Activated T-helper 1 cell treated with anti-CD3 and anti-CD28 coated beads, Interleukin-12 subunit alpha, Interleukin-12 subunit beta, Interleukin-2, Interleukin-4 antibody, amounts not matched to agents 30 ng/mL and 10 ng/mL and 1 ng/mL, durations not matched to agents 14 hours and 24 hours and 36 hours (primary cell): Measurements from ENCODE around the gene CD47. TPM values are rescaled to one million over a fixed set of nuclear protein-coding genes. Genes with fewer than 3 reads are reported as not detected.

Experiments
- DNase-seq: peaks from one replicate; pipeline ENCODE4 v3.0.0; 2021; ENCODE audit warnings: low spot score
- H3K27ac Mint-ChIP-seq: one replicate; pipeline ENCODE4 v1.8.0; 2021; ENCODE audit warnings: mild to moderate bottlenecking, mixed read lengths
- H3K27me3 Mint-ChIP-seq: one replicate; pipeline ENCODE4 v1.8.0; 2022; ENCODE audit warnings: mild to moderate bottlenecking, moderate library complexity, mixed read lengths; ENCODE audit not compliant: insufficient read depth
- H3K36me3 Mint-ChIP-seq: one replicate; pipeline ENCODE4 v1.8.0; 2021; ENCODE audit warnings: low read depth, mixed read lengths
- H3K4me1 Mint-ChIP-seq: one replicate; pipeline ENCODE4 v1.8.0; 2021; ENCODE audit warnings: low read depth, mixed read lengths
- H3K4me3 Mint-ChIP-seq: one replicate; pipeline ENCODE4 v1.8.0; 2021; ENCODE audit warnings: mild to moderate bottlenecking, moderate library complexity, mixed read lengths
- H3K9me3 Mint-ChIP-seq: one replicate; pipeline ENCODE4 v1.8.0; 2021; ENCODE audit warnings: mixed read lengths
- intact Hi-C: fragments of 100-400 bp; cut with micrococcal nuclease; formaldehyde crosslinking; loops from one replicate; pipeline ENCODE4 v1.15.1; 2024
- total RNA-seq: library from RNA; stranded (reverse); gene quantifications from 2 replicates; pipeline ENCODE4 v1.2.3, GENCODE V29; 2022

The CD47 gene
- total RNA-seq, 1 donor from 2014 or later: 98.3 TPM

- no peaks in the 10 kb centered on the region for H3K36me3 Mint-ChIP-seq
- intact Hi-C loops: no loop called here
- no peak for DNase-seq
- H3K27ac Mint-ChIP-seq: no peak overlapping the region
- H3K27me3 Mint-ChIP-seq: peaks cover 10% of the 10 kb centered on the region
- H3K9me3 Mint-ChIP-seq: no peaks in the 10 kb centered on the region
- H3K4me1 Mint-ChIP-seq: no peaks in the 10 kb centered on the region
- H3K4me3 Mint-ChIP-seq: no peak overlapping the region
These were observed 81.7 kb downstream of the CD47 start for GRCh38 chr3:108008931-108009639.

GRCh38 chr3:108008106-108008505, 82.7 kb downstream of the CD47 start:
- H3K27ac Mint-ChIP-seq: no peak overlapping the region
- H3K4me1 Mint-ChIP-seq: no peaks in the 10 kb centered on the region
- H3K4me3 Mint-ChIP-seq: no peak overlapping the region
- intact Hi-C loops: no loop called here
- no peaks in the 10 kb centered on the region for H3K9me3 Mint-ChIP-seq
- peaks cover 13% of the 10 kb centered on the region for H3K27me3 Mint-ChIP-seq
- no peaks in the 10 kb centered on the region for H3K36me3 Mint-ChIP-seq
- no peak for DNase-seq

GRCh38 chr3:108006881-108007331, 83.9 kb downstream of the CD47 start:
- Mint-ChIP-seq H3K27ac (no peak overlapping the region), H3K27me3 (peaks cover 16% of the 10 kb centered on the region), H3K4me1 (no peaks in the 10 kb centered on the region), H3K36me3 (no peaks in the 10 kb centered on the region), H3K9me3 (no peaks in the 10 kb centered on the region), H3K4me3 (no peak overlapping the region)
- no peak for DNase-seq
- intact Hi-C loops: no loop called here

- H3K27ac Mint-ChIP-seq: no peak overlapping the region
- no peak overlapping the region for H3K4me3 Mint-ChIP-seq
- H3K4me1 Mint-ChIP-seq: no peaks in the 10 kb centered on the region
- H3K36me3 Mint-ChIP-seq: no peaks in the 10 kb centered on the region
- no peaks in the 10 kb centered on the region for H3K9me3 Mint-ChIP-seq
- intact Hi-C loops: no loop called here
- peaks cover 16% of the 10 kb centered on the region for H3K27me3 Mint-ChIP-seq
- no peak for DNase-seq
These were observed 84.6 kb downstream of the CD47 start for GRCh38 chr3:108006077-108006771.

- no peaks in the 10 kb centered on the region for H3K4me1 Mint-ChIP-seq
- no peak overlapping the region for H3K27ac Mint-ChIP-seq
- H3K36me3 Mint-ChIP-seq: no peaks in the 10 kb centered on the region
- no peak for DNase-seq
- no peak overlapping the region for H3K4me3 Mint-ChIP-seq
- intact Hi-C loops: no loop called here
- peaks cover 18% of the 10 kb centered on the region for H3K27me3 Mint-ChIP-seq
- no peaks in the 10 kb centered on the region for H3K9me3 Mint-ChIP-seq
These were observed 86.2 kb downstream of the CD47 start for GRCh38 chr3:108004647-108005046.

GRCh38 chr3:108001457-108001856, 89.4 kb downstream of the CD47 start:
- Mint-ChIP-seq H3K4me3 (no peak overlapping the region), H3K4me1 (no peaks in the 10 kb centered on the region), H3K27me3 (peaks cover 15% of the 10 kb centered on the region), H3K27ac (no peak overlapping the region), H3K36me3 (no peaks in the 10 kb centered on the region), H3K9me3 (no peaks in the 10 kb centered on the region)
- DNase-seq: no peak
- intact Hi-C loops: no loop called here

GRCh38 chr3:107999215-107999775, 91.5 kb downstream of the CD47 start:
- Mint-ChIP-seq H3K36me3 (no peaks in the 10 kb centered on the region), H3K9me3 (no peaks in the 10 kb centered on the region), H3K4me3 (no peak overlapping the region), H3K4me1 (no peaks in the 10 kb centered on the region), H3K27ac (no peak overlapping the region), H3K27me3 (peaks cover 13% of the 10 kb centered on the region)
- intact Hi-C loops: no loop called here
- no peak for DNase-seq

- H3K36me3 Mint-ChIP-seq: no peaks in the 10 kb centered on the region
- no peak for DNase-seq
- intact Hi-C loops: no loop called here
- H3K4me3 Mint-ChIP-seq: no peak overlapping the region
- H3K4me1 Mint-ChIP-seq: no peaks in the 10 kb centered on the region
- H3K27ac Mint-ChIP-seq: no peak overlapping the region
- peaks cover 7% of the 10 kb centered on the region for H3K27me3 Mint-ChIP-seq
- H3K9me3 Mint-ChIP-seq: no peaks in the 10 kb centered on the region
These were observed 93.2 kb downstream of the CD47 start for GRCh38 chr3:107997671-107998070.

GRCh38 chr3:107995823-107996222, 95.0 kb downstream of the CD47 start:
- Mint-ChIP-seq H3K27ac (no peak overlapping the region), H3K9me3 (no peaks in the 10 kb centered on the region), H3K4me1 (no peaks in the 10 kb centered on the region), H3K27me3 (peaks cover 5% of the 10 kb centered on the region), H3K36me3 (no peaks in the 10 kb centered on the region), H3K4me3 (no peak overlapping the region)
- intact Hi-C loops: no loop called here
- DNase-seq: no peak

GRCh38 chr3:107994956-107995715, 95.7 kb downstream of the CD47 start:
- Mint-ChIP-seq H3K9me3 (no peaks in the 10 kb centered on the region), H3K4me1 (no peaks in the 10 kb centered on the region), H3K27me3 (peaks cover 5% of the 10 kb centered on the region), H3K27ac (no peak overlapping the region), H3K4me3 (no peak overlapping the region), H3K36me3 (no peaks in the 10 kb centered on the region)
- intact Hi-C loops: no loop called here
- DNase-seq: no peak

- Mint-ChIP-seq H3K9me3 (no peaks in the 10 kb centered on the region), H3K4me1 (no peaks in the 10 kb centered on the region), H3K27ac (no peak overlapping the region), H3K4me3 (no peak overlapping the region), H3K36me3 (no peaks in the 10 kb centered on the region), H3K27me3 (peaks cover 5% of the 10 kb centered on the region)
- intact Hi-C loops: no loop called here
- DNase-seq: no peak
These were observed 96.7 kb downstream of the CD47 start for GRCh38 chr3:107994181-107994580.

GRCh38 chr3:107993771-107994170, 97.1 kb downstream of the CD47 start:
- Mint-ChIP-seq H3K27me3 (peaks cover 3% of the 10 kb centered on the region), H3K4me3 (no peak overlapping the region), H3K9me3 (no peaks in the 10 kb centered on the region), H3K4me1 (no peaks in the 10 kb centered on the region), H3K36me3 (no peaks in the 10 kb centered on the region), H3K27ac (no peak overlapping the region)
- no peak for DNase-seq
- intact Hi-C loops: no loop called here
